GM23338 (cell line): ENCODE results near the gene OCIAD2. TPM values are rescaled to one million over a fixed set of nuclear protein-coding genes. Genes with fewer than 3 reads are reported as not detected.

Experiments used
- ATAC-seq: fragments of 200-7000 bp; cut with Tn5 transposase; 3 replicates; pipeline ENCODE4 v1.9.1; 2020
- DNase-seq: peaks from one replicate; pipeline ENCODE4 v3.0.0-alpha.2; 2015; ENCODE audit warnings: low spot score
- H2AFZ ChIP-seq: fragments of 200-600 bp; sonication (generic); 2 replicates; pipeline ENCODE4 v1.8.0; 2016; ENCODE audit warnings: antibody characterized with exemption, mild to moderate bottlenecking, moderate library complexity
- H3F3A ChIP-seq: fragments of 200-600 bp; sonication (generic); replicated peaks from 2 replicates; pipeline ENCODE4 v1.8.0; 2017; ENCODE audit warnings: antibody characterized with exemption, mixed run types, low read depth
- H3K27ac ChIP-seq: fragments of 200-600 bp; sonication (generic); 2 replicates; pipeline ENCODE4 v1.6.1; 2016; ENCODE audit warnings: low read depth
- H3K27me3 ChIP-seq: fragments of 200-600 bp; sonication (generic); 2 replicates; pipeline ENCODE4 v1.8.0; 2016; ENCODE audit warnings: mild to moderate bottlenecking, mixed run types, moderate library complexity; ENCODE audit not compliant: insufficient read depth
- H3K36me3 ChIP-seq: fragments of 200-600 bp; sonication (generic); 2 replicates; pipeline ENCODE4 v1.8.0; 2016; ENCODE audit warnings: mild to moderate bottlenecking; ENCODE audit not compliant: insufficient read depth
- H3K4me1 ChIP-seq: fragments of 200-600 bp; sonication (generic); 2 replicates; pipeline ENCODE4 v1.8.0; 2016; ENCODE audit warnings: mild to moderate bottlenecking, moderate library complexity; ENCODE audit not compliant: insufficient read depth
- H3K4me2 ChIP-seq: fragments of 200-600 bp; sonication (generic); 2 replicates; pipeline ENCODE4 v1.7.1; 2017; ENCODE audit warnings: mixed run types
- H3K4me3 ChIP-seq: fragments of 200-600 bp; sonication (generic); 2 replicates; pipeline ENCODE4 v1.6.1; 2016; ENCODE audit warnings: mixed run types
- H3K79me2 ChIP-seq: fragments of 200-600 bp; sonication (generic); replicated peaks from 2 replicates; pipeline ENCODE4 v1.8.0; 2017; ENCODE audit warnings: mild to moderate bottlenecking; ENCODE audit not compliant: insufficient read depth
- H3K9me2 ChIP-seq: fragments of 200-600 bp; sonication (generic); 2 replicates; pipeline ENCODE4 v1.8.0; 2017; ENCODE audit not compliant: insufficient read depth
- H4K20me1 ChIP-seq: fragments of 200-600 bp; sonication (generic); replicated peaks from 2 replicates; pipeline ENCODE4 v1.8.0; 2017; ENCODE audit warnings: mild to moderate bottlenecking; ENCODE audit not compliant: insufficient read depth
- H3K27ac Mint-ChIP-seq: 2 replicates; pipeline ENCODE4 v1.8.0; 2020; ENCODE audit warnings: inconsistent platforms, mild to moderate bottlenecking, moderate library complexity, mixed read lengths
- H3K27me3 Mint-ChIP-seq: 3 replicates; pipeline ENCODE4 v1.8.0; 2022; ENCODE audit warnings: low read depth, mild to moderate bottlenecking, moderate library complexity, mixed read lengths, inconsistent platforms; ENCODE audit not compliant: insufficient read depth, poor library complexity
- H3K36me3 Mint-ChIP-seq: 3 replicates; pipeline ENCODE4 v1.8.0; 2021; ENCODE audit warnings: low read depth, mild to moderate bottlenecking, inconsistent platforms, moderate library complexity, mixed read lengths
- H3K4me1 Mint-ChIP-seq: 3 replicates; pipeline ENCODE4 v1.8.0; 2020; ENCODE audit warnings: mild to moderate bottlenecking, inconsistent platforms, mixed read lengths
- H3K4me3 Mint-ChIP-seq: 3 replicates; pipeline ENCODE4 v1.8.0; 2021; ENCODE audit warnings: moderate library complexity, mild to moderate bottlenecking, inconsistent platforms, mixed read lengths
- H3K9me3 Mint-ChIP-seq: 3 replicates; pipeline ENCODE4 v1.8.0; 2020; ENCODE audit warnings: moderate library complexity, mild to moderate bottlenecking, inconsistent platforms, mixed read lengths
- CREB1 ChIP-seq: fragments of 250-450 bp; sonication (Bioruptor Pico); IDR thresholded peaks from 2 replicates; pipeline ENCODE4 v1.5.0; 2020; ENCODE audit warnings: low read depth, mild to moderate bottlenecking, moderate library complexity
- ETS1 ChIP-seq: IDR thresholded peaks from 2 replicates; pipeline ENCODE4 v1.6.1; 2016; ENCODE audit warnings: antibody characterized with exemption
- EZH2 ChIP-seq: fragments of 200-600 bp; sonication (generic); IDR thresholded peaks from one replicate; pipeline ENCODE4 v1.8.0; 2017; ENCODE audit warnings: antibody characterized with exemption, mild to moderate bottlenecking, low read depth; ENCODE audit not compliant: unreplicated experiment
- EZH2phosphoT487 ChIP-seq: fragments of 200-600 bp; sonication (generic); IDR thresholded peaks from one replicate; pipeline ENCODE4 v1.8.1; 2018; ENCODE audit warnings: antibody characterized with exemption; ENCODE audit not compliant: unreplicated experiment
- JUNB ChIP-seq: IDR thresholded peaks from one replicate; pipeline ENCODE4 v1.6.1; 2016; ENCODE audit warnings: antibody characterized with exemption; ENCODE audit not compliant: unreplicated experiment
- NANOG ChIP-seq: IDR thresholded peaks from 2 replicates; pipeline ENCODE4 v1.6.1; 2016; ENCODE audit warnings: antibody characterized with exemption, borderline replicate concordance
- POLR2AphosphoS5 ChIP-seq: IDR thresholded peaks from 2 replicates; pipeline ENCODE4 v1.6.1; 2016; ENCODE audit warnings: antibody characterized with exemption, low read depth
- REST ChIP-seq: IDR thresholded peaks from one replicate; pipeline ENCODE4 v1.6.1; 2018; ENCODE audit warnings: antibody characterized with exemption; ENCODE audit not compliant: unreplicated experiment
- STAT1 ChIP-seq: IDR thresholded peaks from one replicate; pipeline ENCODE4 v1.6.1; 2016; ENCODE audit warnings: antibody characterized with exemption; ENCODE audit not compliant: unreplicated experiment
- ZNF114 ChIP-seq: fragments of 250-450 bp; sonication (Bioruptor Pico); IDR thresholded peaks from 2 replicates; pipeline ENCODE4 v1.5.0; 2020; ENCODE audit warnings: mild to moderate bottlenecking, moderate library complexity
- ZNF331 ChIP-seq: fragments of 250-450 bp; sonication (Bioruptor Pico); IDR thresholded peaks from 2 replicates; pipeline ENCODE4 v1.5.0; 2020; ENCODE audit warnings: low read depth, mild to moderate bottlenecking, moderate library complexity
- polyA plus RNA-seq: library from polyadenylated mRNA; unstranded; fragments of >200 nt; fragmentation: Nextera tagmentation; extraction: Ambion mirVana; gene quantifications from 2 replicates; pipeline ENCODE4 v1.2.1, GENCODE V29; 2016
- total RNA-seq: library from RNA; depleted of rRNA; stranded (reverse); fragments of >200 nt; shearing (Covaris generic); gene quantifications from 2 replicates; pipeline ENCODE4 v1.2.3, GENCODE V29; 2014
- TF ChIP-seq, protein P1 (sequence below), 2 experiments: fragments of 200-600 bp in 1 of 2; sonication (generic) in 1 of 2; conservative IDR thresholded peaks; 2 replicates each; pipeline versions ENCODE4 v1.5.1 to v1.6.1; 2016 to 2017; ENCODE audit warnings: antibody characterized with exemption in 2 of 2, low read depth in 2 of 2, mild to moderate bottlenecking in 2 of 2, moderate library complexity in 1 of 2
- TF ChIP-seq, protein P2 (sequence below): fragments of 250-450 bp; sonication (Bioruptor Pico); IDR thresholded peaks from 2 replicates; pipeline ENCODE4 v1.5.0; 2020; ENCODE audit warnings: mild to moderate bottlenecking, moderate library complexity

The OCIAD2 gene
- total and polyA plus RNA-seq, 2 experiments from 2014 or later, result 36.8 to 317 TPM

DNA sequence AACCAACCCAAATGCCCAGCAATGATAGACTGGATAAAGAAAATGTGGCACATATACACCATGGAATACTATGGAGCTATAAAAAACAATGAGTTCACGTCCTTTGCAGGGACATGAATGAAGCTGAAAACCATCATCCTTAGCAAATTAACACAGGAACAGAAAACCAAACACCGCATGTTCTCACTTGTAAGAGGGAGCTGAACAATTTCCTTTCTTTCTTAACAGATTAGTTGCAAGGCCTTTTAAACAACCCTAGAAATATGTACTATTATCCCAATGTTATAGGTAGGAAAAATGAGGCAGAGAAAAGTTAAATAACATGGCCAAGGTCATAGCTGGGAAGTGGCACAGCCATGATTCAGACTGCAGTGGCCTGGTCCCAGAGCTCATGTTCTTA is 5.8 kb upstream of the OCIAD2 start:
- H3F3A ChIP-seq, result no peaks in the 10 kb centered on the region
- H3K27me3 ChIP-seq, result no peaks in the 10 kb centered on the region
- no peaks in the 10 kb centered on the region for H4K20me1 ChIP-seq
- Mint-ChIP-seq H3K36me3 (no peaks in the 10 kb centered on the region; the same call in 2 of the 3 replicates), H3K27ac (no peak overlapping the region), H3K4me3 (no peak overlapping the region), H3K4me1 (peaks cover 5% of the 10 kb centered on the region), H3K27me3 (peaks cover 7% of the 10 kb centered on the region), H3K9me3 (no peaks in the 10 kb centered on the region; the same call in 2 of the 3 replicates)
- H3K4me2 ChIP-seq, result no peak overlapping the region
- H2AFZ ChIP-seq, result no peak overlapping the region
- DNase-seq, result no peak
- H3K4me1 ChIP-seq, result no peaks in the 10 kb centered on the region
- H3K4me3 ChIP-seq, result no peak overlapping the region
- no peaks in the 10 kb centered on the region for H3K79me2 ChIP-seq
- H3K9me2 ChIP-seq, result peaks cover 8% of the 10 kb centered on the region; the same call in 1 of the 2 replicates
- H3K27ac ChIP-seq, result no peak overlapping the region
- no peaks in the 10 kb centered on the region for H3K36me3 ChIP-seq
- TF ChIP-seq ETS1, result no peak
- TF ChIP-seq ZNF331 (CRISPR knock-in tag), result no peak
- TF ChIP-seq ZNF114 (CRISPR knock-in tag), result no peak
- TF ChIP-seq, protein P1, sequence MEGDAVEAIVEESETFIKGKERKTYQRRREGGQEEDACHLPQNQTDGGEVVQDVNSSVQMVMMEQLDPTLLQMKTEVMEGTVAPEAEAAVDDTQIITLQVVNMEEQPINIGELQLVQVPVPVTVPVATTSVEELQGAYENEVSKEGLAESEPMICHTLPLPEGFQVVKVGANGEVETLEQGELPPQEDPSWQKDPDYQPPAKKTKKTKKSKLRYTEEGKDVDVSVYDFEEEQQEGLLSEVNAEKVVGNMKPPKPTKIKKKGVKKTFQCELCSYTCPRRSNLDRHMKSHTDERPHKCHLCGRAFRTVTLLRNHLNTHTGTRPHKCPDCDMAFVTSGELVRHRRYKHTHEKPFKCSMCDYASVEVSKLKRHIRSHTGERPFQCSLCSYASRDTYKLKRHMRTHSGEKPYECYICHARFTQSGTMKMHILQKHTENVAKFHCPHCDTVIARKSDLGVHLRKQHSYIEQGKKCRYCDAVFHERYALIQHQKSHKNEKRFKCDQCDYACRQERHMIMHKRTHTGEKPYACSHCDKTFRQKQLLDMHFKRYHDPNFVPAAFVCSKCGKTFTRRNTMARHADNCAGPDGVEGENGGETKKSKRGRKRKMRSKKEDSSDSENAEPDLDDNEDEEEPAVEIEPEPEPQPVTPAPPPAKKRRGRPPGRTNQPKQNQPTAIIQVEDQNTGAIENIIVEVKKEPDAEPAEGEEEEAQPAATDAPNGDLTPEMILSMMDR (conservative IDR thresholded peaks at IDR 0.05; ENCODE audit: low read depth in 2 of 2), result no peak
- TF ChIP-seq EZH2, result no peak
- TF ChIP-seq CREB1, result no peak
- TF ChIP-seq, protein P2, sequence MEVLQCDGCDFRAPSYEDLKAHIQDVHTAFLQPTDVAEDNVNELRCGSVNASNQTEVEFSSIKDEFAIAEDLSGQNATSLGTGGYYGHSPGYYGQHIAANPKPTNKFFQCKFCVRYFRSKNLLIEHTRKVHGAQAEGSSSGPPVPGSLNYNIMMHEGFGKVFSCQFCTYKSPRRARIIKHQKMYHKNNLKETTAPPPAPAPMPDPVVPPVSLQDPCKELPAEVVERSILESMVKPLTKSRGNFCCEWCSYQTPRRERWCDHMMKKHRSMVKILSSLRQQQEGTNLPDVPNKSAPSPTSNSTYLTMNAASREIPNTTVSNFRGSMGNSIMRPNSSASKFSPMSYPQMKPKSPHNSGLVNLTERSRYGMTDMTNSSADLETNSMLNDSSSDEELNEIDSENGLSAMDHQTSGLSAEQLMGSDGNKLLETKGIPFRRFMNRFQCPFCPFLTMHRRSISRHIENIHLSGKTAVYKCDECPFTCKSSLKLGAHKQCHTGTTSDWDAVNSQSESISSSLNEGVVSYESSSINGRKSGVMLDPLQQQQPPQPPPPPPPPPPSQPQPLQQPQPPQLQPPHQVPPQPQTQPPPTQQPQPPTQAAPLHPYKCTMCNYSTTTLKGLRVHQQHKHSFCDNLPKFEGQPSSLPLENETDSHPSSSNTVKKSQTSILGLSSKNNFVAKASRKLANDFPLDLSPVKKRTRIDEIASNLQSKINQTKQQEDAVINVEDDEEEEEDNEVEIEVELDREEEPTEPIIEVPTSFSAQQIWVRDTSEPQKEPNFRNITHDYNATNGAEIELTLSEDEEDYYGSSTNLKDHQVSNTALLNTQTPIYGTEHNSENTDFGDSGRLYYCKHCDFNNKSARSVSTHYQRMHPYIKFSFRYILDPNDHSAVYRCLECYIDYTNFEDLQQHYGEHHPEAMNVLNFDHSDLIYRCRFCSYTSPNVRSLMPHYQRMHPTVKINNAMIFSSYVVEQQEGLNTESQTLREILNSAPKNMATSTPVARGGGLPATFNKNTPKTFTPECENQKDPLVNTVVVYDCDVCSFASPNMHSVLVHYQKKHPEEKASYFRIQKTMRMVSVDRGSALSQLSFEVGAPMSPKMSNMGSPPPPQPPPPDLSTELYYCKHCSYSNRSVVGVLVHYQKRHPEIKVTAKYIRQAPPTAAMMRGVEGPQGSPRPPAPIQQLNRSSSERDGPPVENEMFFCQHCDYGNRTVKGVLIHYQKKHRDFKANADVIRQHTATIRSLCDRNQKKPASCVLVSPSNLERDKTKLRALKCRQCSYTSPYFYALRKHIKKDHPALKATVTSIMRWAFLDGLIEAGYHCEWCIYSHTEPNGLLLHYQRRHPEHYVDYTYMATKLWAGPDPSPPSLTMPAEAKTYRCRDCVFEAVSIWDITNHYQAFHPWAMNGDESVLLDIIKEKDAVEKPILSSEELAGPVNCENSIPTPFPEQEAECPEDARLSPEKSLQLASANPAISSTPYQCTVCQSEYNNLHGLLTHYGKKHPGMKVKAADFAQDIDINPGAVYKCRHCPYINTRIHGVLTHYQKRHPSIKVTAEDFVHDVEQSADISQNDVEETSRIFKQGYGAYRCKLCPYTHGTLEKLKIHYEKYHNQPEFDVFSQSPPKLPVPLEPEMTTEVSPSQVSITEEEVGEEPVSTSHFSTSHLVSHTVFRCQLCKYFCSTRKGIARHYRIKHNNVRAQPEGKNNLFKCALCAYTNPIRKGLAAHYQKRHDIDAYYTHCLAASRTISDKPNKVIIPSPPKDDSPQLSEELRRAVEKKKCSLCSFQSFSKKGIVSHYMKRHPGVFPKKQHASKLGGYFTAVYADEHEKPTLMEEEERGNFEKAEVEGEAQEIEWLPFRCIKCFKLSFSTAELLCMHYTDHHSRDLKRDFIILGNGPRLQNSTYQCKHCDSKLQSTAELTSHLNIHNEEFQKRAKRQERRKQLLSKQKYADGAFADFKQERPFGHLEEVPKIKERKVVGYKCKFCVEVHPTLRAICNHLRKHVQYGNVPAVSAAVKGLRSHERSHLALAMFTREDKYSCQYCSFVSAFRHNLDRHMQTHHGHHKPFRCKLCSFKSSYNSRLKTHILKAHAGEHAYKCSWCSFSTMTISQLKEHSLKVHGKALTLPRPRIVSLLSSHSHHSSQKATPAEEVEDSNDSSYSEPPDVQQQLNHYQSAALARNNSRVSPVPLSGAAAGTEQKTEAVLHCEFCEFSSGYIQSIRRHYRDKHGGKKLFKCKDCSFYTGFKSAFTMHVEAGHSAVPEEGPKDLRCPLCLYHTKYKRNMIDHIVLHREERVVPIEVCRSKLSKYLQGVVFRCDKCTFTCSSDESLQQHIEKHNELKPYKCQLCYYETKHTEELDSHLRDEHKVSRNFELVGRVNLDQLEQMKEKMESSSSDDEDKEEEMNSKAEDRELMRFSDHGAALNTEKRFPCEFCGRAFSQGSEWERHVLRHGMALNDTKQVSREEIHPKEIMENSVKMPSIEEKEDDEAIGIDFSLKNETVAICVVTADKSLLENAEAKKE (CRISPR knock-in tag), result no peak
- TF ChIP-seq REST, result no peak
- TF ChIP-seq EZH2phosphoT487, result no peak
- no peak for TF ChIP-seq STAT1
- no peak for TF ChIP-seq NANOG
- no peak for TF ChIP-seq POLR2AphosphoS5
- no peak for TF ChIP-seq JUNB
- ATAC-seq, result no peak
